Measurements from ENCODE around the gene MIPEP. TPM values are rescaled to one million over a fixed set of nuclear protein-coding genes. Genes with fewer than 3 reads are reported as not detected.

The MIPEP gene
- total and polyA plus RNA-seq, 10 of the 15 experiments (the other 5 are each of a cell fraction or from before 2014, with no cell fraction given) = 15.6 to 56.2 (median 29.8) TPM

DNA sequence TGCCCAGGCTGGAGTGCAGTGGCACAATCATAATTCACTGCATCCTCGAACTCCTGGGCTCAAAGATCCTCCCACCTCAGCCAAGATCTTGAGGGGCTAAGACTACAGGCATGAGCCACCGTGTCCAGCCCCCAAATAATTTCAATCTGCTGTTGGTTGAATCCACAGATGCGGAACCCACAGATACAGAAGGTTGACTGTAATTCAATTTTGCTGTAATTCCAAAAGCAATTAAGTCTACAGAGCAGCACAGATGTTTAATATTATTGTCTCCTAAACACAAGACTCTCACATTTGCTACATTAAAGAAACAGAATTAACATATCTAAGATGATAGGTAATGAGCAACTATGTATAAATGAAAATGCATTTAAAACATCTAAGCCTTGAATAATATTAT is 75.6 kb downstream of the MIPEP start:
- H3K27me3 ChIP-seq (replicated peaks in 1 of 2; ENCODE audit: control insufficient read depth in 2 of 2, insufficient read depth in 2 of 2, low read length in 1 of 2) = no peaks in the 10 kb centered on the region
- H3K4me1 ChIP-seq (ENCODE audit: control insufficient read depth, insufficient read depth, low read length) = peaks cover 36% of the 10 kb centered on the region
- H3K4me2 ChIP-seq (ENCODE audit: control insufficient read depth, insufficient read depth) = no peak overlapping the region
- ChIA-PET POLR2A (no interaction called here), RAD21 (ENCODE audit: unreplicated experiment) (interaction anchor here (1.3 kb wide), 1 partner anchor 32 kb away, joined by 4 read pairs; no protein-coding TSS in a partner anchor), CTCF (interaction anchor here (1.2 kb wide), 1 partner anchor 37 kb away, joined by 3 read pairs; no protein-coding TSS in a partner anchor), SMC1A (ENCODE audit: uncharacterized antibody, unreplicated experiment) (interaction anchor here (3.9 kb wide), 1 partner anchor 32 kb away, joined by 15 read pairs; no protein-coding TSS in a partner anchor)
- no peaks in the 10 kb centered on the region; a peak in 1 of 4 replicates for H3K36me3 ChIP-seq (ENCODE audit: control insufficient read depth in 2 of 2, insufficient read depth in 2 of 2, low read length in 1 of 2)
- no peak overlapping the region for H2AFZ ChIP-seq (ENCODE audit: control insufficient read depth, low read depth, low read length)
- no TSS peak for BruUV-seq (replicated peaks)
- no peak overlapping the region for H3K4me3 ChIP-seq
- FAIRE-seq = no peak
- ATAC-seq = no peak
- H3K79me2 ChIP-seq (ENCODE audit: control insufficient read depth, insufficient read depth, low read length) = no peaks in the 10 kb centered on the region
- H3K9ac ChIP-seq (ENCODE audit: control insufficient read depth, insufficient read depth, low read length) = no peak overlapping the region
- in situ Hi-C loops (cut with MboI) (no loop called here), intact Hi-C loops (cut with micrococcal nuclease; ENCODE audit: unreplicated experiment) (loop anchor here (5.0 kb wide), 1 partner anchor 34 kb away; no protein-coding TSS in a partner anchor)
- H4K20me1 ChIP-seq (ENCODE audit: control insufficient read depth, insufficient read depth) = no peaks in the 10 kb centered on the region
- no peaks in the 10 kb centered on the region for H3K9me3 ChIP-seq (replicated peaks; ENCODE audit: control insufficient read depth, insufficient read depth, low read length)
- WGBS (ENCODE audit: insufficient coverage, insufficient replicate concordance, low lambda C conversion rate, missing lambda C conversion rate) = 71% methylated on average over 3 of the region's 3 CpGs
- TF ChIP-seq RELA (IDR thresholded peaks at IDR 0.05; ENCODE audit: borderline replicate concordance, partially characterized antibody) (no peak), EP300 (IDR thresholded peaks at IDR 0.05; ENCODE audit: borderline replicate concordance in 1 of 2, control insufficient read depth in 1 of 2, low read depth in 2 of 2, low read length in 2 of 2) (no peak), RUNX3 (IDR thresholded peaks at IDR 0.05; ENCODE audit: low read length) (no peak), SMARCA5 (IDR thresholded peaks at IDR 0.05) (no peak), MYC (IDR thresholded peaks at IDR 0.05; ENCODE audit: insufficient read depth, insufficient read length, insufficient replicate concordance, low read length, severe bottlenecking) (no peak)
- DNase-seq (ENCODE audit: low read depth, low spot score) = no peak
- no peak overlapping the region for H3K27ac ChIP-seq (ENCODE audit: control insufficient read depth, insufficient read depth)

Measured in GM12878 (cell line).